VCaP (cell line): ENCODE measurements around the gene PTPN14.
"Not testable (repeated sequence)": the region's sequence is repeated elsewhere in the genome, so short reads cannot be mapped to it uniquely, and the experiment has no call there.

Experiments
- H3K27ac ChIP-seq: fragments of 450-650 bp; 2 replicates; pipeline ENCODE4 v1.5.1; 2017
- TF ChIP-seq, protein P1 (sequence below): fragments of 450-650 bp; conservative IDR thresholded peaks from 2 replicates; pipeline ENCODE4 v1.5.1; 2017; ENCODE audit warnings: mild to moderate bottlenecking, moderate library complexity

PTPN14 gene

GRCh38 chr1:214513394-214513793, 38.0 kb downstream of the PTPN14 start:
- TF ChIP-seq, protein P1, sequence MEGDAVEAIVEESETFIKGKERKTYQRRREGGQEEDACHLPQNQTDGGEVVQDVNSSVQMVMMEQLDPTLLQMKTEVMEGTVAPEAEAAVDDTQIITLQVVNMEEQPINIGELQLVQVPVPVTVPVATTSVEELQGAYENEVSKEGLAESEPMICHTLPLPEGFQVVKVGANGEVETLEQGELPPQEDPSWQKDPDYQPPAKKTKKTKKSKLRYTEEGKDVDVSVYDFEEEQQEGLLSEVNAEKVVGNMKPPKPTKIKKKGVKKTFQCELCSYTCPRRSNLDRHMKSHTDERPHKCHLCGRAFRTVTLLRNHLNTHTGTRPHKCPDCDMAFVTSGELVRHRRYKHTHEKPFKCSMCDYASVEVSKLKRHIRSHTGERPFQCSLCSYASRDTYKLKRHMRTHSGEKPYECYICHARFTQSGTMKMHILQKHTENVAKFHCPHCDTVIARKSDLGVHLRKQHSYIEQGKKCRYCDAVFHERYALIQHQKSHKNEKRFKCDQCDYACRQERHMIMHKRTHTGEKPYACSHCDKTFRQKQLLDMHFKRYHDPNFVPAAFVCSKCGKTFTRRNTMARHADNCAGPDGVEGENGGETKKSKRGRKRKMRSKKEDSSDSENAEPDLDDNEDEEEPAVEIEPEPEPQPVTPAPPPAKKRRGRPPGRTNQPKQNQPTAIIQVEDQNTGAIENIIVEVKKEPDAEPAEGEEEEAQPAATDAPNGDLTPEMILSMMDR: no peak
- H3K27ac ChIP-seq: peak overlapping the region; percentile 85; the same call in 1 of the 2 replicates

DNA sequence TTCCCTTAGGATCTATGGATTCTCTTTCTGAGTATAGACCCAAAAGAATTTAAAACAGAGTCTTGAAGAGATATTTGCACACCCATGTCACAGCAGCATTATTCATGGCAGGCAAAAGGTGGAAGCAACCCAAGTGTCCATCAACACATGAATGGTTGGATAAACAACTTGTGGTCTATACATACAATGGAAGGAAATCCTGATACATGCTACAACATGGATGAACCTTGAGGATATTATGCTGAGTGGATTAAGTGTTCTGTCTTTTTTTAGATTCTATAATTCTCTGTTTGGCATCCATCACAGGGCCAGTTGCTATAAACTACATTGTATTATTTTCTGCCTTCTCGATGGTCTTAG, 39.8 kb downstream of the PTPN14 start:
- no peak overlapping the region for H3K27ac ChIP-seq
- TF ChIP-seq, protein P1: no peak

GRCh38 chr1:214510914-214511638, 40.3 kb downstream of the PTPN14 start:
- TF ChIP-seq, protein P1: no peak
- H3K27ac ChIP-seq: no peak overlapping the region

- TF ChIP-seq, protein P1: no peak
Observed at GRCh38 chr1:214510477-214510876, 40.9 kb downstream of the PTPN14 start.

GRCh38 chr1:214509622-214510021, 41.8 kb downstream of the PTPN14 start:
- H3K27ac ChIP-seq: not testable (repeated sequence)

More at GRCh38 chr1:214510477-214510876, 40.9 kb downstream of the PTPN14 start:
- no peak overlapping the region for H3K27ac ChIP-seq

DNA sequence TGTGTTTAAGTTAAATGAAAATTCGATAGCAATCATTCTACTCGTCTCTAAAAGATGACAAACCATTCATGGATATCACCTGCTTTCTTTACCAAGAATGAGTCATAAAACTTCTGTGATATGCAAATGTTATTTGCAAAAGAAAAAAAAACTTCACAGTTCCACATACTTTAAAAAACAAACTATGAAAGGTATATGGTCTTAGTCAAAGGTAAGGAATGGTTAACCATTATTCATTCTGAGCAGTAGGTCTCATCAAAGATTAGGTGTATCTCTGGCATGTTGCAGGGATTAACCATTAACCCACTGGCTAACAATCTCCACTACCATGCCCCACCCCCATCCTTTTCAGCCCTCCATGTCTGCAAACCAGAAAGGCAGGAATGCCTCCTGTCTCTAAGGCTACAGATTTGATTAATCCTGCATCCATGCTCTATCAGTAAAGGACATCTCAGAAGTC, 44.4 kb downstream of the PTPN14 start:
- peak overlapping the region; percentile 92 for H3K27ac ChIP-seq
- TF ChIP-seq, protein P1: no peak

- TF ChIP-seq, protein P1: no peak
- H3K27ac ChIP-seq: peak overlapping the region; percentile 92; the same call in 1 of the 2 replicates
Observed at GRCh38 chr1:214505134-214505533, 46.3 kb downstream of the PTPN14 start.

GRCh38 chr1:214504330-214504729, 47.1 kb downstream of the PTPN14 start:
- no peak overlapping the region; the same call in 1 of the 2 replicates for H3K27ac ChIP-seq
- TF ChIP-seq, protein P1: no peak
